Measurements from ENCODE around the gene DGCR6L. TPM values are rescaled to one million over a fixed set of nuclear protein-coding genes. Genes with fewer than 3 reads are reported as not detected.
"Not testable (repeated sequence)": the region's sequence is repeated elsewhere in the genome, so short reads cannot be mapped to it uniquely, and the experiment has no call there.

The DGCR6L gene
- total and polyA plus RNA-seq, 10 of the 15 experiments (the other 5 are each of a cell fraction or from before 2014, with no cell fraction given) = 1.6 to 62.8 (median 22.6) TPM

GRCh38 chr22:20358503-20359239 is 38.8 kb upstream of the DGCR6L start:
- WGBS (ENCODE audit: insufficient coverage, insufficient replicate concordance, low lambda C conversion rate, missing lambda C conversion rate) = 95% methylated on average over 13 of the region's 103 CpGs
- POLR2A ChIA-PET; H3K9me3 ChIP-seq (replicated peaks; ENCODE audit: control insufficient read depth, insufficient read depth, low read length); H3K27ac ChIP-seq (ENCODE audit: control insufficient read depth, insufficient read depth); H3K4me1 ChIP-seq (ENCODE audit: control insufficient read depth, insufficient read depth, low read length); RAD21 ChIA-PET (ENCODE audit: unreplicated experiment); SMC1A ChIA-PET (ENCODE audit: uncharacterized antibody, unreplicated experiment); DNase-seq (ENCODE audit: low read depth, low spot score); H3K79me2 ChIP-seq (ENCODE audit: control insufficient read depth, insufficient read depth, low read length); H4K20me1 ChIP-seq (ENCODE audit: control insufficient read depth, insufficient read depth); FAIRE-seq; CTCF ChIA-PET; ATAC-seq; H3K4me2 ChIP-seq (ENCODE audit: control insufficient read depth, insufficient read depth); H3K27me3 ChIP-seq (replicated peaks in 1 of 2; ENCODE audit: control insufficient read depth in 2 of 2, insufficient read depth in 2 of 2, low read length in 1 of 2); H2AFZ ChIP-seq (ENCODE audit: control insufficient read depth, low read depth, low read length); H3K36me3 ChIP-seq (ENCODE audit: control insufficient read depth in 2 of 2, insufficient read depth in 2 of 2, low read length in 1 of 2); H3K4me3 ChIP-seq; H3K9ac ChIP-seq (ENCODE audit: control insufficient read depth, insufficient read depth, low read length); BruUV-seq (replicated peaks); in situ Hi-C loops (cut with MboI); intact Hi-C loops (cut with micrococcal nuclease; ENCODE audit: unreplicated experiment): not testable (repeated sequence)

GRCh38 chr22:20357967-20358366 is 38.1 kb upstream of the DGCR6L start:
- H3K36me3 ChIP-seq (ENCODE audit: control insufficient read depth in 2 of 2, insufficient read depth in 2 of 2, low read length in 1 of 2); POLR2A ChIA-PET; ATAC-seq; H3K9me3 ChIP-seq (replicated peaks; ENCODE audit: control insufficient read depth, insufficient read depth, low read length); RAD21 ChIA-PET (ENCODE audit: unreplicated experiment); H3K4me1 ChIP-seq (ENCODE audit: control insufficient read depth, insufficient read depth, low read length); H3K4me2 ChIP-seq (ENCODE audit: control insufficient read depth, insufficient read depth); H4K20me1 ChIP-seq (ENCODE audit: control insufficient read depth, insufficient read depth); DNase-seq (ENCODE audit: low read depth, low spot score); H3K4me3 ChIP-seq; SMC1A ChIA-PET (ENCODE audit: uncharacterized antibody, unreplicated experiment); BruUV-seq (replicated peaks); H3K27ac ChIP-seq (ENCODE audit: control insufficient read depth, insufficient read depth); FAIRE-seq; CTCF ChIA-PET; H2AFZ ChIP-seq (ENCODE audit: control insufficient read depth, low read depth, low read length); H3K9ac ChIP-seq (ENCODE audit: control insufficient read depth, insufficient read depth, low read length); H3K27me3 ChIP-seq (replicated peaks in 1 of 2; ENCODE audit: control insufficient read depth in 2 of 2, insufficient read depth in 2 of 2, low read length in 1 of 2); in situ Hi-C loops (cut with MboI); intact Hi-C loops (cut with micrococcal nuclease; ENCODE audit: unreplicated experiment); H3K79me2 ChIP-seq (ENCODE audit: control insufficient read depth, insufficient read depth, low read length): not testable (repeated sequence)
- WGBS (ENCODE audit: insufficient coverage, insufficient replicate concordance, low lambda C conversion rate, missing lambda C conversion rate) = 96% methylated on average over 16 of the region's 70 CpGs

- H3K9ac ChIP-seq (ENCODE audit: control insufficient read depth, insufficient read depth, low read length); POLR2A ChIA-PET; H3K9me3 ChIP-seq (replicated peaks; ENCODE audit: control insufficient read depth, insufficient read depth, low read length); H3K36me3 ChIP-seq (ENCODE audit: control insufficient read depth in 2 of 2, insufficient read depth in 2 of 2, low read length in 1 of 2); in situ Hi-C loops (cut with MboI); RAD21 ChIA-PET (ENCODE audit: unreplicated experiment); CTCF ChIA-PET; FAIRE-seq; H4K20me1 ChIP-seq (ENCODE audit: control insufficient read depth, insufficient read depth); H3K27ac ChIP-seq (ENCODE audit: control insufficient read depth, insufficient read depth); H3K27me3 ChIP-seq (replicated peaks in 1 of 2; ENCODE audit: control insufficient read depth in 2 of 2, insufficient read depth in 2 of 2, low read length in 1 of 2); H2AFZ ChIP-seq (ENCODE audit: control insufficient read depth, low read depth, low read length); ATAC-seq; H3K4me1 ChIP-seq (ENCODE audit: control insufficient read depth, insufficient read depth, low read length); SMC1A ChIA-PET (ENCODE audit: uncharacterized antibody, unreplicated experiment); H3K79me2 ChIP-seq (ENCODE audit: control insufficient read depth, insufficient read depth, low read length); DNase-seq (ENCODE audit: low read depth, low spot score); H3K4me2 ChIP-seq (ENCODE audit: control insufficient read depth, insufficient read depth); BruUV-seq (replicated peaks); intact Hi-C loops (cut with micrococcal nuclease; ENCODE audit: unreplicated experiment); H3K4me3 ChIP-seq: not testable (repeated sequence)
- WGBS (ENCODE audit: insufficient coverage, insufficient replicate concordance, low lambda C conversion rate, missing lambda C conversion rate) = 92% methylated on average over 30 of the region's 66 CpGs
These were observed 37.0 kb upstream of the DGCR6L start for GRCh38 chr22:20356906-20357305.

GRCh38 chr22:20355939-20356636 is 36.2 kb upstream of the DGCR6L start:
- ATAC-seq; intact Hi-C loops (cut with micrococcal nuclease; ENCODE audit: unreplicated experiment); H3K27ac ChIP-seq (ENCODE audit: control insufficient read depth, insufficient read depth); H3K27me3 ChIP-seq (replicated peaks in 1 of 2; ENCODE audit: control insufficient read depth in 2 of 2, insufficient read depth in 2 of 2, low read length in 1 of 2); SMC1A ChIA-PET (ENCODE audit: uncharacterized antibody, unreplicated experiment); H3K9ac ChIP-seq (ENCODE audit: control insufficient read depth, insufficient read depth, low read length); H3K4me2 ChIP-seq (ENCODE audit: control insufficient read depth, insufficient read depth); FAIRE-seq; DNase-seq (ENCODE audit: low read depth, low spot score); BruUV-seq (replicated peaks); POLR2A ChIA-PET; H3K36me3 ChIP-seq (ENCODE audit: control insufficient read depth in 2 of 2, insufficient read depth in 2 of 2, low read length in 1 of 2); H3K4me3 ChIP-seq; RAD21 ChIA-PET (ENCODE audit: unreplicated experiment); in situ Hi-C loops (cut with MboI); H3K9me3 ChIP-seq (replicated peaks; ENCODE audit: control insufficient read depth, insufficient read depth, low read length); H2AFZ ChIP-seq (ENCODE audit: control insufficient read depth, low read depth, low read length); H3K4me1 ChIP-seq (ENCODE audit: control insufficient read depth, insufficient read depth, low read length); H4K20me1 ChIP-seq (ENCODE audit: control insufficient read depth, insufficient read depth); H3K79me2 ChIP-seq (ENCODE audit: control insufficient read depth, insufficient read depth, low read length); CTCF ChIA-PET: not testable (repeated sequence)
- 95% methylated on average over 55 of the region's 98 CpGs for WGBS (ENCODE audit: insufficient coverage, insufficient replicate concordance, low lambda C conversion rate, missing lambda C conversion rate)

Measured in GM12878 (cell line).